NCI-H146 treated with DMSO at 0.1 percent for 48 hours (cell line): ENCODE data around the gene RETREG2.
"Not testable (repeated sequence)": the region's sequence is repeated elsewhere in the genome, so short reads cannot be mapped to it uniquely, and the experiment has no call there.

Experiments
- DNase-seq: peaks from one replicate; lab custom pipeline; 2025; ENCODE audit not compliant: unreplicated experiment; lab: John Stamatoyannopoulos, UW

RETREG2 gene

DNA sequence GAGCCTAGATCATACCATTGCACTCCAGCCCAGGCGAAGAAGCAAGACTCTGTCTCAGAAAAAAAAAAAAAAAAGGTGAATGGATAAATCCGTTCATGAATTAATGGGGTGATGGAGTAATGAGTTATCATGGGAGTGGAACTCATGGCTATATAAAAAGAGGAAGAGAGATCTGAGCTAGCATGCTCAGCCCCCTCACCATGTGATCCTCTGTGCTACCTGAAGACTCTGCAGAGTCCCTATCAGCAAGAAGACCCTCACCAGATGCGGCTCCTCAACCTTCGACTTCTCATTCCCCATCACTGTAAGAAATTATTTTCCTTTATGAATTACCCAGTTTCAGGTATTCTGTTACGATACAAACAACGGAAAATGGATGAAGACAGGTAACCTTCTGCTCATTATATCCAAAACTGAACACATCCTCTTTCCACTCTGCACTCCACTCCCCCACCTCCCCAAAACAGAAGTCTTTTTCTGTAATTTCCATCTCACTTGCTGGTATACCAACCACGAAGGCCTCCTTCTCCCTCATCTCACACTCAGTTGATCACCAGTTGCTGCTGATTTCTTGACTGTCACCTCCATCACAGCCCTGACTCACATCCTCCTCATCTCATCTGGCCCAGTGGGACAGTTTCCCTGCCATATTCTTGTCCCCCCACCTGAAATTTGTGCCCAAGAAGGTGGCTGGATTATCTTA, 8.8 kb downstream of the RETREG2 start:
- no peak for DNase-seq

GRCh38 chr2:219197388-219197787, 19.3 kb downstream of the RETREG2 start:
- DNase-seq: no peak

DNA sequence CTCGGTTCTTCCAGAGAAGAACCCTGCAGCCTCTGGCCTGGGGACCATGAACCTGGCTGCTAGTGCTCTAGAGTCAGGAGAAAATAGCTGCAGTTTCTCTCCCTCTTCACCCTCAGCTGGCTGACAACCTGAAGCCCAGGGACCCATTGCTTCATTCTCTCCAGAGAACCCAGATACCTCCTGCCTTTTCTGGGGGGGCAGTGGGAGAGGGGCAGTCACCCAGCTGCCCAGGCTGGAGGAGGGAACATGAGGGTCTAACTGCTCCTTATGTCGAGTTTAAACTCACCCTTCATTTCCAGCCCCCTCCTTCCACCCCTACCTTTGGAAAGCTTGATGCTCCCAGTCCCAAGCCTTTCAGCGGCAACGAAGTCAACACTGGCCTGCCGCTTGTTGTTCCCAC, 20.9 kb downstream of the RETREG2 start:
- no peak for DNase-seq

GRCh38 chr2:219199470-219200211, 21.6 kb downstream of the RETREG2 start:
- no peak for DNase-seq

DNA sequence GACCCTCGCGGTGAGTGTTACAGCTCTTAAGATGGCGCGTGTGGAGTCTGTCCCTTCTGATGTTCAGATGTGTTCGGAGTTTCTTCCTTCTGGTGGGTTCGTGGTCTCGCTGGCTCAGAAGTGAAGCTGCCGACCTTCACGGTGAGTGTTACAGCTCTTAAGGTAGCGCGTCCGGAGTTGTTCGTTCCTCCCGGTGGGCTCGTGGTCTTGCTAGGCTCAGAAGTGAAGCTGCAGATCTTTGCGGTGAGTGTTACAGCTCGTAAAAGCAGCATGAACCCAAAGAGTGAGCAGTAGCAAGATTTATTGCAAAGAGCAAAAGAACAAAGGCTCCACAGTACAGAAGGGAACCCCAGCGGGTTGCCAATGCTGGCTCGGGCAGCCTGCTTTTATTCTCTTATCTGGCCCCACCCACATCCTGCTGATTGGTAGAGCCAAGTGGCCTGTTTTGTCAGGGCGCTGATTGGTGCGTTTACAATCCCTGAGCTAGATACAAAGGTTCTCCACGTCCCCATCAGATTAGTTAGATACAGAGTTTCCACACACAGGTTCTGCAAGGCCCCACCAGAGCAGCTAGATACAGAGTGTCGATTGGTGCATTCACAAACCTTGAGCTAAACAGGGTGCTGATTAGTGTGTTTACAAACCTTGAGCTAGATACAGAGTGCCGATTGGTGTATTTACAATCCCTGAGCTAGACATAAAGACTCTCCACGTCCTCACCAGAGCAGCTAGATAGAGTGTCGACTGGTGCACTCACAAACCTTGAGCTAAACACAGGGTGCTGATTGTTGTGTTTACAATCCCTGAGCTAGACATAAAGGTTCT, 22.6 kb downstream of the RETREG2 start:
- not testable (repeated sequence) for DNase-seq

- DNase-seq: not testable (repeated sequence)
Observed at GRCh38 chr2:219201331-219201730, 23.3 kb downstream of the RETREG2 start.

DNA sequence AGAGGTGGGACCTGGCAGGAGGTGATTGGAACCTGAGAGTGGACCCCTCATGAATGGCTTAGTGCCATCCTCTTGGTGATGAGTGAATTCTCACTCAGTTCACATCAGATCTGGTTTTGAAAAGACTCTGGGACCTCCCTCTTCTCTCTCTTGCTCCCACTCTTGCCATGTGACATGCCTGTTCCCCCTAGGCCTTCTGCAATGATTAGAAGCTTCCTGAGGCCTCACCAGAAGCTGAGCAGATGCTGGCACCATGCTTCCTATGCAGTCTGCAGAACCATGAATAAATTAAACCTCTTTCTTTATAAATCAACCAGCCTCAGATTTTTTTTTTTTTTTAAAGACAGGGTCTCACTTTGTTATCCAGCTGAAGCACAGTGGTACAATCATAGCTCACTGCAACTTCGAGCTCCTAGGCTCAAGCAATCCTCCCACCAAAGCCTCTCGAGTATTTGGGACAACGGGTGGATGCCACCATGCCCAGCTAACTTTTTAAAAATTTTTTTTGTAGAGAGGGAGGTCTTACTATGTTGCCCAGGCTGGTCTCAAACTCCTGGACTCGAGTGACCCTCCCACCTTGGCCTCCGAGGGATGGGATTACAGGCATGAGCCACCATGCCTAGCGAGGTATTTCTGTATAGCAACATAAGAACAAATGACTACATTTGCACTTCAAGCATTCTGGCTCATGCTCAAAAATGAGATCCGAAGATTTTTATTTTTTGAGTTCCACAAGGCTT, 26.5 kb downstream of the RETREG2 start:
- DNase-seq: no peak

DNA sequence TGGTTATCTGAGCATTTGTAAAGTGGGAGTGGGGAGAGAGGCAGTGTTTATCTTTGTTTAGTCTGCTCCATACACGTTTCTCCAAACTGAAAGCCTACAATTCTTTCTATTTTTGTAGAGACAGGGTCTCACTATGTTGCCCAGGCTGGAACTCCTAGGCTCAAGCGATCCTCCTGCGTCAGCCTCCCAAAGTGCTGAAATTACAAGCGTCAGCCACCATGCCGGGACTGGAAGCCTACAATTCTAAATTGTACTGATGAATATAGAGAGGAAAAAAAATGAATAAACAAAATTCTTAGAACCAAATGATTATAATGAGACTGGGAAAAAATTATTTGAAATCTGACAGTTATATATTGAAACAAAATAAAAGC, 27.1 kb downstream of the RETREG2 start:
- no peak for DNase-seq

DNA sequence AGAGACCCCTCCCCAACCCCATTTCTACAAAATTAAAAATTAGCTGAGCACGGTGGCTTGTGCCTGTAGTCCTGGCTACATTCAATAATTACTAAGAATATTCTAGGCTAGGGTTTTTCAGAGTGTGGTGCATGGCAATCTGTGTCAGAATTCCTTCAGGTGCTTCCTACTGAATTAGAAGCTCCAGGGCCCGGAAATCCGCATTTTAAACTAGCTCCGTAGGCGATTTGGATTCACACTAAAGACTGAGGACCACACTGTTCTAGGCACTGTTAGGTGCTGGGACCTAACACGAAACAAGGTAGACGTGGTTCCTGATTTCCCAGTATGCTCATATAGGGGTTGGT, 27.9 kb downstream of the RETREG2 start:
- DNase-seq: no peak

DNA sequence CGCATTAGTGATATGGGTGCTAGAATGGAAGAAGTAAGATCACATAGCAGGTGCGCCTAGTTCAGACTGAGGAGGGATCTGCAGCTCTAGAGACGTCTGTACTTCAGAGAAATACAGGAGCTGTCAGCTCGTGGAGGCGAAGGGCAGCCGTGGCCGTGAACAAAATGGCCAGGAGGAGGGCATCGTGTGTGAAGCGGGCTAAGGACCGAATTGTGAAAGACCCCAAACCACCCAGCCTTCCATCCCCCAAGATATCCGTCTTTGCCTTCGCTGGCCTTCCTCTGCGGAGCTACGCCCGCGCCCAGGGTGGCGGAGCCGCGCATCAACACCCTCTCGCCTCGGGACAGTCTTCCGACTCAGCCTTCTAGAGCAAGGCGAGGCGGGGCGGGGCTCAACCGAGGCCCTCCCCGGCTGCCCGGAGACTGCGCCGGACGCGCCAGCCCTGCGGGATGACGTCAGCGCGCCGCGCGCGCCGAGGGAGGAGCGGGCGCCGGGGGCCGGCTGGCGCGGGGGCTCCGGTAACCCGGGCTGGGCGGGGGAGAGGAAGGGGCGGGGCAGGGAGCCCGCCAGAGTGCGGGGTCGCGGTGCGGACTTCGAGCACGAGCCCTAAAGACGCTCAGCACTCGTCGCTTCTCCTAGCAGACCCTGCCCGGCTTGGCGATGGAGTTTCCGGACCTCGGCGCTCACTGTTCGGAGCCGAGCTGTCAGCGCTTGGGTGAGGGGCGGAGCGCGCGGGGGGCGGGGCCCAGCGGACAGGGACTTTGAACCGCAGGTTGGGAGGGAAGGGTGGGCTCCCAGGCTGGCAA, 28.5 kb downstream of the RETREG2 start, which contains the start of gene ZFAND2B:
Gene ZFAND2B, plus strand, starts transcription at position 455 of the 806 bp plus-strand sequence. Its CDS starts 206 bp downstream, at position 661.
- peak; percentile 65 for DNase-seq

GRCh38 chr2:219207134-219207883, 29.2 kb downstream of the RETREG2 start:
- peak; percentile 52 for DNase-seq

GRCh38 chr2:219207884-219208740, 30.0 kb downstream of the RETREG2 start:
- DNase-seq: no peak

DNA sequence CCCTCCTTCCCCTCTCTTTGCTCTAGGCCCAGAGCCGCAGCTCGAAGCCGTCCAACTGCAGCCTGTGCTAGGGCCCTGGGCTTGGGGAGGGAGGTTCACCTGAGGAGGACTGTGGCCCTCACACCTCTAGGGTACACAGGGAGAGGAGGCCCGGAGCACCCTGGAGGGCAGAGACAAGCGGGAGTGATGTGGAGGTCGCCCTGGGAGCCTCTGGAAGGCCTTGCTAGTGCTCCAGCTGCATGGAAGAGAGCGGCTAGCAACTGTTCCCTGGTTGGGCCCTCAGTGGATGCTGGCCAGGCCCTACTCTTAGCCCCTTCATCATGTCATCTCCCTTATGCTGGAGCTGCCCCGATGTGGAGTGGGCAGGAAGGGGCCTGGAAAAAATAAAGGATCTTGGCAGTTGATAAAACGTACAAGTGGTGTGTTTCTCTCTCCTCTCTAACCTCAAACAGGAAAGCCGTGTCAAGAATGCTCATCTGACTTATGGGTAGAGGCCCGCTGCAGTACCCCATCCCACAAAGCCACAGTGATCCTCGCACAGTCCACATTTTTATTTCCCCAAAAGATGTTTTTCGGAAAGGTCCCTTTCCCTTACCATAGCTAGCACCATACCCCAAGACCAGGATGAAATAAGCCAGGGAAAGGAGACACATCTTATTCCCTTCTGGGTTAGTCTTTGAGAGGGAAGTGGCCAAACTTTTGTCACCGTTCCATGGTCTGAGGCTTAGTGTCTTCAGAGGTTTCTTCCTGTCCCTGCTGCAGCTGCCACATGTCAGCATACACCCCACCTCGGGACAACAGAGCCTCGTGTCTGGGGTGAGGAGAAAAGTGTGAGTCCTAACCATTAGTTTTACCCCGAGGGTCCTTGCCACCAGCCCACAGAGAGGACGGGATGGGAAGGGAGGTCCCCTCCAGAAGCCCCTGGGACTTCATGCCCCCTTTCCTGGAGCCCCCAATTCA, 31.4 kb downstream of the RETREG2 start:
- no peak for DNase-seq

DNA sequence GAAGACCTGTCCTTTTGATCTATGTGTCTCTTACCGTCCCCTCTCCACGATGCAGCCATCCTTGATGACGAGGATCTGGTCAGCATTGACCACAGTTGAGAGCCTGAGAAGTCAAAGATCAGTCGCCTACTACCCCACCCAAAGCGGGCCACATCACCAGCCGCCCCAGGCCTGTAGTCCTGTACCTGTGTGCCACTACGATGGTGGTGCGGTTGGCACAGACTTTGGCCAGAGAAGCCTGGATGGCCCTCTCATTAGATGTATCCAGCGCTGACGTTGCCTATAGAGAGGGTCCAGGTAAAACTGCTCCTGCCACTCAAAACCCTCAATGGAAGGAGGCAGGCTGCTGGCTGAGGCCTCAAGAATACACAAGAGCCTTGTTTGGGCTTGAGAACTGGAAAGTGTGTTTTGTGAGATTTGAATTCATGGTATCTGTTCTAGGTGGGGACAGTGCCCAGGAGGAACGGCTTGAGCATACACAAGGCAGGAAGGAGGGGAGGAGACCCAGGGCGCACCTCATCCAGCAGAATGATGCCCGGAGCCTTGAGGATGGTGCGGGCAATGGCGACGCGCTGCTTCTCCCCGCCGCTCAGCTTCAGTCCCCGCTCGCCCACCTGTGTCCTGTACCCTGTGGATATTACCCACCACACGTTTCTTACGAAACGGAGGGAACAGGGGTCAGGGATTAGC, 32.3 kb downstream of the RETREG2 start:
- DNase-seq: no peak

- DNase-seq: no peak
Observed at GRCh38 chr2:219210886-219211362, 32.8 kb downstream of the RETREG2 start.

GRCh38 chr2:219213026-219213415, 34.9 kb downstream of the RETREG2 start:
- DNase-seq: no peak
